HEK293 (cell line): Measurements from ENCODE around the gene P2RX4.

Experiments used
- CTCF ChIA-PET: fragments of 350-600 bp; formaldehyde crosslinking; extraction: SDS; loops from one replicate; lab custom pipeline; 2021; ENCODE audit warnings: antibody characterized with exemption; lab: Yijun Ruan, JAX
- POLR2A ChIA-PET: fragments of 300-600 bp; formaldehyde crosslinking; extraction: SDS; loops from one replicate; lab custom pipeline; 2020; ENCODE audit warnings: antibody characterized with exemption, inconsistent platforms; lab: Yijun Ruan, JAX
- H3K27ac ChIP-seq: fragments of 200-500 bp; sonication (Bioruptor generic); 2 replicates; pipeline ENCODE4 v1.5.1; 2014; ENCODE audit warnings: low read depth, low read length, control low read depth, inconsistent platforms; ENCODE audit errors: extremely low read depth
- H3K36me3 ChIP-seq, 2 experiments: fragments of 200-500 bp in 1 of 2; sonication (Bioruptor generic) in 1 of 2; 1 replicate in 1 of 2; 2 replicates in 1 of 2; pipeline ENCODE4 v1.5.1; 2014 to 2017; ENCODE audit warnings: inconsistent platforms in 2 of 2, low read length in 2 of 2; ENCODE audit not compliant: control insufficient read depth in 2 of 2, insufficient read depth in 1 of 2
- H3K4me1 ChIP-seq: fragments of 200-500 bp; sonication (Bioruptor generic); 2 replicates; pipeline ENCODE4 v1.5.1; 2014; ENCODE audit warnings: mild to moderate bottlenecking, low read length, inconsistent platforms; ENCODE audit not compliant: control insufficient read depth, insufficient read depth
- H3K4me3 ChIP-seq: 2 replicates; pipeline ENCODE4 v1.5.1; 2011; ENCODE audit warnings: low read depth, mild to moderate bottlenecking, control low read depth, low read length, moderate library complexity
- H3K9me3 ChIP-seq: fragments of 200-500 bp; sonication (Bioruptor generic); 2 replicates; pipeline ENCODE4 v1.5.1; 2014; ENCODE audit warnings: low read depth, low read length, inconsistent platforms; ENCODE audit not compliant: control insufficient read depth, insufficient read depth
- BCL11A ChIP-seq: fragments of 450-650 bp; formaldehyde crosslinking; IDR thresholded peaks from 2 replicates; pipeline ENCODE4 v1.5.1; 2016; ENCODE audit warnings: low read depth, missing biosample characterization, missing genetic modification characterization
- KLF7 ChIP-seq: fragments of 450-650 bp; formaldehyde crosslinking; IDR thresholded peaks from 2 replicates; pipeline ENCODE4 v1.5.1; 2016; ENCODE audit warnings: missing biosample characterization, missing genetic modification characterization, borderline replicate concordance
- SCRT2 ChIP-seq: fragments of 450-650 bp; formaldehyde crosslinking; IDR thresholded peaks from 2 replicates; pipeline ENCODE4 v1.5.1; 2016; ENCODE audit warnings: missing biosample characterization, missing genetic modification characterization
- ZBTB21 ChIP-seq: fragments of 450-650 bp; formaldehyde crosslinking; IDR thresholded peaks from 2 replicates; pipeline ENCODE4 v1.5.1; 2017; ENCODE audit warnings: missing biosample characterization, missing genetic modification characterization
- ZBTB8A ChIP-seq: fragments of 450-650 bp; formaldehyde crosslinking; IDR thresholded peaks from 2 replicates; pipeline ENCODE4 v1.5.1; 2016; ENCODE audit warnings: missing biosample characterization, missing genetic modification characterization
- ZNF133 ChIP-seq: fragments of 450-650 bp; formaldehyde crosslinking; IDR thresholded peaks from 2 replicates; pipeline ENCODE4 v1.5.1; 2016; ENCODE audit warnings: missing biosample characterization, missing genetic modification characterization
- ZNF157 ChIP-seq: fragments of 450-650 bp; formaldehyde crosslinking; IDR thresholded peaks from 2 replicates; pipeline ENCODE4 v1.5.1; 2016; ENCODE audit warnings: missing biosample characterization, missing genetic modification characterization
- ZNF16 ChIP-seq: fragments of 450-650 bp; formaldehyde crosslinking; IDR thresholded peaks from 2 replicates; pipeline ENCODE4 v1.5.1; 2016; ENCODE audit warnings: low read depth, missing biosample characterization, missing genetic modification characterization
- ZNF175 ChIP-seq: fragments of 450-650 bp; formaldehyde crosslinking; IDR thresholded peaks from 2 replicates; pipeline ENCODE4 v1.5.1; 2016; ENCODE audit warnings: missing biosample characterization, missing genetic modification characterization
- ZNF274 ChIP-seq, 2 experiments: fragments of 200-500 bp in 1 of 2; fragments of 450-650 bp in 1 of 2; sonication (Bioruptor generic) in 1 of 2; formaldehyde crosslinking in 1 of 2; IDR thresholded peaks; 2 replicates each; pipeline versions ENCODE4 v1.5.1 to v1.6.1; 2014 to 2016; ENCODE audit warnings: borderline replicate concordance in 1 of 2, inconsistent platforms in 1 of 2, low read length in 1 of 2, missing biosample characterization in 1 of 2, missing genetic modification characterization in 1 of 2
- ZNF433 ChIP-seq: fragments of 450-650 bp; formaldehyde crosslinking; IDR thresholded peaks from 2 replicates; pipeline ENCODE4 v1.5.1; 2016; ENCODE audit warnings: missing biosample characterization, missing genetic modification characterization, low read depth
- ZNF843 ChIP-seq: fragments of 450-650 bp; formaldehyde crosslinking; IDR thresholded peaks from 2 replicates; pipeline ENCODE4 v1.5.1; 2016; ENCODE audit warnings: missing biosample characterization, missing genetic modification characterization
- TF ChIP-seq, protein P1 (sequence below): fragments of 450-650 bp; formaldehyde crosslinking; IDR thresholded peaks from 2 replicates; pipeline ENCODE4; 2016; ENCODE audit warnings: missing biosample characterization, missing genetic modification characterization
- TF ChIP-seq, protein P2 (sequence below): fragments of 450-650 bp; formaldehyde crosslinking; IDR thresholded peaks from 2 replicates; pipeline ENCODE4 v1.5.1; 2016; ENCODE audit warnings: missing biosample characterization, missing genetic modification characterization, low read depth
- TF ChIP-seq, protein P3 (sequence below): fragments of 450-650 bp; formaldehyde crosslinking; IDR thresholded peaks from 2 replicates; pipeline ENCODE4 v1.5.1; 2017; ENCODE audit warnings: missing biosample characterization, missing genetic modification characterization
- TF ChIP-seq, protein P4 (sequence below): fragments of 450-650 bp; formaldehyde crosslinking; IDR thresholded peaks from 2 replicates; pipeline ENCODE4 v1.5.1; 2016; ENCODE audit warnings: missing biosample characterization, missing genetic modification characterization
- TF ChIP-seq, protein P5 (sequence below): fragments of 450-650 bp; IDR thresholded peaks from 2 replicates; pipeline ENCODE4 v1.5.1; 2018; ENCODE audit warnings: missing biosample characterization, mild to moderate bottlenecking, missing genetic modification characterization
- TF ChIP-seq, protein P6 (sequence below): fragments of 450-650 bp; formaldehyde crosslinking; IDR thresholded peaks from 2 replicates; pipeline ENCODE4 v1.5.1; 2016; ENCODE audit warnings: missing biosample characterization, missing genetic modification characterization, borderline replicate concordance

P2RX4 gene

DNA sequence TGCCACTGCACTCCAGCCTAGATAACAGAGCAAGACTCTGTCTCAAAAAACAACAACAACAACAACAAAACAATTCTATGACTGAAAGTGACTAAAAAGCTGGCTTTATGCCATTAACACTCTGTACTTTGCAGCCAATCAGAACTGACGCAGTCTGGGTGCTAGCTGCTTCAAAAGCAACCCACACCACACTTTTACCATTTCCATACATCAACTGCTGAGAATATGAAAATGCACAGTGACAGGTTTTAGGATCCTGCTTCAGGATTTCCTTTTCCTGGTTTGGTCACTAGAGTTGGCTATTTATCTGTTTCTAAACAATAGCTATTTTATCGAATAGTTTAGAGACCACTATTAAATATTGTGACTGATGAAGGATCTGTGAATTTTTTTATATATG, 23.1 kb upstream of the P2RX4 start:
- Histone ChIP-seq H3K4me1 (no peaks in the 10 kb centered on the region), H3K4me3 (no peak overlapping the region), H3K9me3 (no peaks in the 10 kb centered on the region)
- CTCF ChIA-PET = no interaction called here
- no peak for TF ChIP-seq ZBTB8A
- TF ChIP-seq, protein P1, sequence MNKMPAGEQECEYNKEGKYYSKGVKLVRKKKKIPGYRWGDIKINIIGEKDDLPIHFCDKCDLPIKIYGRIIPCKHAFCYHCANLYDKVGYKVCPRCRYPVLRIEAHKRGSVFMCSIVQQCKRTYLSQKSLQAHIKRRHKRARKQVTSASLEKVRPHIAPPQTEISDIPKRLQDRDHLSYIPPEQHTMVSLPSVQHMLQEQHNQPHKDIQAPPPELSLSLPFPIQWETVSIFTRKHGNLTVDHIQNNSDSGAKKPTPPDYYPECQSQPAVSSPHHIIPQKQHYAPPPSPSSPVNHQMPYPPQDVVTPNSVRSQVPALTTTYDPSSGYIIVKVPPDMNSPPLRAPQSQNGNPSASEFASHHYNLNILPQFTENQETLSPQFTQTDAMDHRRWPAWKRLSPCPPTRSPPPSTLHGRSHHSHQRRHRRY = no peak
- TF ChIP-seq ZNF433 = no peak
- TF ChIP-seq, protein P2, sequence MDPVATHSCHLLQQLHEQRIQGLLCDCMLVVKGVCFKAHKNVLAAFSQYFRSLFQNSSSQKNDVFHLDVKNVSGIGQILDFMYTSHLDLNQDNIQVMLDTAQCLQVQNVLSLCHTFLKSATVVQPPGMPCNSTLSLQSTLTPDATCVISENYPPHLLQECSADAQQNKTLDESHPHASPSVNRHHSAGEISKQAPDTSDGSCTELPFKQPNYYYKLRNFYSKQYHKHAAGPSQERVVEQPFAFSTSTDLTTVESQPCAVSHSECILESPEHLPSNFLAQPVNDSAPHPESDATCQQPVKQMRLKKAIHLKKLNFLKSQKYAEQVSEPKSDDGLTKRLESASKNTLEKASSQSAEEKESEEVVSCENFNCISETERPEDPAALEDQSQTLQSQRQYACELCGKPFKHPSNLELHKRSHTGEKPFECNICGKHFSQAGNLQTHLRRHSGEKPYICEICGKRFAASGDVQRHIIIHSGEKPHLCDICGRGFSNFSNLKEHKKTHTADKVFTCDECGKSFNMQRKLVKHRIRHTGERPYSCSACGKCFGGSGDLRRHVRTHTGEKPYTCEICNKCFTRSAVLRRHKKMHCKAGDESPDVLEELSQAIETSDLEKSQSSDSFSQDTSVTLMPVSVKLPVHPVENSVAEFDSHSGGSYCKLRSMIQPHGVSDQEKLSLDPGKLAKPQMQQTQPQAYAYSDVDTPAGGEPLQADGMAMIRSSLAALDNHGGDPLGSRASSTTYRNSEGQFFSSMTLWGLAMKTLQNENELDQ (tag by site-specific recombination) = no peak
- no peak for TF ChIP-seq ZNF16 (tag by site-specific recombination)
- TF ChIP-seq, protein P3, sequence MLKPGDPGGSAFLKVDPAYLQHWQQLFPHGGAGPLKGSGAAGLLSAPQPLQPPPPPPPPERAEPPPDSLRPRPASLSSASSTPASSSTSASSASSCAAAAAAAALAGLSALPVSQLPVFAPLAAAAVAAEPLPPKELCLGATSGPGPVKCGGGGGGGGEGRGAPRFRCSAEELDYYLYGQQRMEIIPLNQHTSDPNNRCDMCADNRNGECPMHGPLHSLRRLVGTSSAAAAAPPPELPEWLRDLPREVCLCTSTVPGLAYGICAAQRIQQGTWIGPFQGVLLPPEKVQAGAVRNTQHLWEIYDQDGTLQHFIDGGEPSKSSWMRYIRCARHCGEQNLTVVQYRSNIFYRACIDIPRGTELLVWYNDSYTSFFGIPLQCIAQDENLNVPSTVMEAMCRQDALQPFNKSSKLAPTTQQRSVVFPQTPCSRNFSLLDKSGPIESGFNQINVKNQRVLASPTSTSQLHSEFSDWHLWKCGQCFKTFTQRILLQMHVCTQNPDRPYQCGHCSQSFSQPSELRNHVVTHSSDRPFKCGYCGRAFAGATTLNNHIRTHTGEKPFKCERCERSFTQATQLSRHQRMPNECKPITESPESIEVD (tag by site-specific recombination) = no peak
- TF ChIP-seq ZNF175 = no peak
- TF ChIP-seq, protein P4, sequence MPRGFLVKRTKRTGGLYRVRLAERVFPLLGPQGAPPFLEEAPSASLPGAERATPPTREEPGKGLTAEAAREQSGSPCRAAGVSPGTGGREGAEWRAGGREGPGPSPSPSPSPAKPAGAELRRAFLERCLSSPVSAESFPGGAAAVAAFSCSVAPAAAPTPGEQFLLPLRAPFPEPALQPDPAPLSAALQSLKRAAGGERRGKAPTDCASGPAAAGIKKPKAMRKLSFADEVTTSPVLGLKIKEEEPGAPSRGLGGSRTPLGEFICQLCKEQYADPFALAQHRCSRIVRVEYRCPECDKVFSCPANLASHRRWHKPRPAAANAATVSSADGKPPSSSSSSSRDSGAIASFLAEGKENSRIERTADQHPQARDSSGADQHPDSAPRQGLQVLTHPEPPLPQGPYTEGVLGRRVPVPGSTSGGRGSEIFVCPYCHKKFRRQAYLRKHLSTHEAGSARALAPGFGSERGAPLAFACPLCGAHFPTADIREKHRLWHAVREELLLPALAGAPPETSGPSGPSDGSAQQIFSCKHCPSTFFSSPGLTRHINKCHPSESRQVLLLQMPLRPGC (tag by site-specific recombination) = no peak
- no peak for TF ChIP-seq ZBTB21 (tag by site-specific recombination)
- TF ChIP-seq ZNF133 (tag by site-specific recombination) = no peak
- TF ChIP-seq BCL11A (tag by site-specific recombination) = no peak
- no peak for TF ChIP-seq ZNF274 (IDR thresholded peaks at IDR 0.05; ENCODE audit: low read length)
- TF ChIP-seq ZNF274 (tag by site-specific recombination; IDR thresholded peaks at IDR 0.05; ENCODE audit: borderline replicate concordance) = no peak
- TF ChIP-seq SCRT2 (tag by site-specific recombination) = no peak
- TF ChIP-seq ZNF157 = no peak
- TF ChIP-seq, all 188 proteins: peak for 0
- Histone ChIP-seq H3K27ac (no peak overlapping the region), H3K36me3 (no peaks in the 10 kb centered on the region)
- POLR2A ChIA-PET = no interaction called here

DNA sequence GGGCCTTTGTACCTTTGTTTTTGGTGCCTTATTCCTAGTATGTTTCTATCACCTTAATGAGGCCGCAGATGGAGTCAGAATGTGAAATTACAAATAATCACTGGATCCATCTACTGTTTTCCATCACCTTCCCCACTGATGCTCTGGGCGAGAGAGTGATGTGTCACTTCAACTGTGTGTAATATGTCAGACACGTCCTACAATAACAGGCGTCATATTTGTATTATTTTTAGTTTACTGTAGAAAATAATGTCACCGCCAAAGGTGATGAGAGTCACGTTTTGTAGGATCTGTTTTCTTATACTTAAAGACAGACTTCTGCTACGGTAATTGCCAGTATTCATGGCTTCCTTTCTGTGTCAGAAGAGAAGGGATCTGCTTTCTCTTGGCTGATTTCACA, 22.4 kb upstream of the P2RX4 start:
- no peaks in the 10 kb centered on the region for H3K36me3 ChIP-seq
- no peak overlapping the region for H3K4me3 ChIP-seq
- ChIA-PET POLR2A (no interaction called here), CTCF (interaction anchor here (1.5 kb wide), 1 partner anchor 182 kb away, joined by 3 read pairs; no protein-coding TSS in a partner anchor)
- H3K9me3 ChIP-seq = no peaks in the 10 kb centered on the region
- H3K27ac ChIP-seq = no peak overlapping the region
- TF ChIP-seq KLF7 (no peak), ZNF843 (tag by site-specific recombination) (no peak)
- TF ChIP-seq, protein P5, sequence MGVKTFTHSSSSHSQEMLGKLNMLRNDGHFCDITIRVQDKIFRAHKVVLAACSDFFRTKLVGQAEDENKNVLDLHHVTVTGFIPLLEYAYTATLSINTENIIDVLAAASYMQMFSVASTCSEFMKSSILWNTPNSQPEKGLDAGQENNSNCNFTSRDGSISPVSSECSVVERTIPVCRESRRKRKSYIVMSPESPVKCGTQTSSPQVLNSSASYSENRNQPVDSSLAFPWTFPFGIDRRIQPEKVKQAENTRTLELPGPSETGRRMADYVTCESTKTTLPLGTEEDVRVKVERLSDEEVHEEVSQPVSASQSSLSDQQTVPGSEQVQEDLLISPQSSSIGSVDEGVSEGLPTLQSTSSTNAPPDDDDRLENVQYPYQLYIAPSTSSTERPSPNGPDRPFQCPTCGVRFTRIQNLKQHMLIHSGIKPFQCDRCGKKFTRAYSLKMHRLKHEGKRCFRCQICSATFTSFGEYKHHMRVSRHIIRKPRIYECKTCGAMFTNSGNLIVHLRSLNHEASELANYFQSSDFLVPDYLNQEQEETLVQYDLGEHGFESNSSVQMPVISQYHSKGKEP (tag by site-specific recombination) = no peak
- TF ChIP-seq, protein P6, sequence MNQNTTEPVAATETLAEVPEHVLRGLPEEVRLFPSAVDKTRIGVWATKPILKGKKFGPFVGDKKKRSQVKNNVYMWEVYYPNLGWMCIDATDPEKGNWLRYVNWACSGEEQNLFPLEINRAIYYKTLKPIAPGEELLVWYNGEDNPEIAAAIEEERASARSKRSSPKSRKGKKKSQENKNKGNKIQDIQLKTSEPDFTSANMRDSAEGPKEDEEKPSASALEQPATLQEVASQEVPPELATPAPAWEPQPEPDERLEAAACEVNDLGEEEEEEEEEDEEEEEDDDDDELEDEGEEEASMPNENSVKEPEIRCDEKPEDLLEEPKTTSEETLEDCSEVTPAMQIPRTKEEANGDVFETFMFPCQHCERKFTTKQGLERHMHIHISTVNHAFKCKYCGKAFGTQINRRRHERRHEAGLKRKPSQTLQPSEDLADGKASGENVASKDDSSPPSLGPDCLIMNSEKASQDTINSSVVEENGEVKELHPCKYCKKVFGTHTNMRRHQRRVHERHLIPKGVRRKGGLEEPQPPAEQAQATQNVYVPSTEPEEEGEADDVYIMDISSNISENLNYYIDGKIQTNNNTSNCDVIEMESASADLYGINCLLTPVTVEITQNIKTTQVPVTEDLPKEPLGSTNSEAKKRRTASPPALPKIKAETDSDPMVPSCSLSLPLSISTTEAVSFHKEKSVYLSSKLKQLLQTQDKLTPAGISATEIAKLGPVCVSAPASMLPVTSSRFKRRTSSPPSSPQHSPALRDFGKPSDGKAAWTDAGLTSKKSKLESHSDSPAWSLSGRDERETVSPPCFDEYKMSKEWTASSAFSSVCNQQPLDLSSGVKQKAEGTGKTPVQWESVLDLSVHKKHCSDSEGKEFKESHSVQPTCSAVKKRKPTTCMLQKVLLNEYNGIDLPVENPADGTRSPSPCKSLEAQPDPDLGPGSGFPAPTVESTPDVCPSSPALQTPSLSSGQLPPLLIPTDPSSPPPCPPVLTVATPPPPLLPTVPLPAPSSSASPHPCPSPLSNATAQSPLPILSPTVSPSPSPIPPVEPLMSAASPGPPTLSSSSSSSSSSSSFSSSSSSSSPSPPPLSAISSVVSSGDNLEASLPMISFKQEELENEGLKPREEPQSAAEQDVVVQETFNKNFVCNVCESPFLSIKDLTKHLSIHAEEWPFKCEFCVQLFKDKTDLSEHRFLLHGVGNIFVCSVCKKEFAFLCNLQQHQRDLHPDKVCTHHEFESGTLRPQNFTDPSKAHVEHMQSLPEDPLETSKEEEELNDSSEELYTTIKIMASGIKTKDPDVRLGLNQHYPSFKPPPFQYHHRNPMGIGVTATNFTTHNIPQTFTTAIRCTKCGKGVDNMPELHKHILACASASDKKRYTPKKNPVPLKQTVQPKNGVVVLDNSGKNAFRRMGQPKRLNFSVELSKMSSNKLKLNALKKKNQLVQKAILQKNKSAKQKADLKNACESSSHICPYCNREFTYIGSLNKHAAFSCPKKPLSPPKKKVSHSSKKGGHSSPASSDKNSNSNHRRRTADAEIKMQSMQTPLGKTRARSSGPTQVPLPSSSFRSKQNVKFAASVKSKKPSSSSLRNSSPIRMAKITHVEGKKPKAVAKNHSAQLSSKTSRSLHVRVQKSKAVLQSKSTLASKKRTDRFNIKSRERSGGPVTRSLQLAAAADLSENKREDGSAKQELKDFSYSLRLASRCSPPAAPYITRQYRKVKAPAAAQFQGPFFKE = no peak
- H3K4me1 ChIP-seq = no peaks in the 10 kb centered on the region
